Spinal cord (tissue), 10 donors: ENCODE results near the gene PDCD11. TPM values are rescaled to one million over a fixed set of nuclear protein-coding genes. Genes with fewer than 3 reads are reported as not detected.

Experiments used
- DNase-seq, 6 donors: peaks; one replicate each; pipeline versions ENCODE4 v3.0.0 to v3.0.0-alpha.2; 2013 to 2015; ENCODE audit warnings: low spot score in 6 of 6, low read depth in 4 of 6
- H3K27ac ChIP-seq: one replicate; pipeline ENCODE4 v1.5.1; 2013; ENCODE audit warnings: low read depth, low read length, control low read depth
- H3K27me3 ChIP-seq: one replicate; pipeline ENCODE4 v1.6.1; 2013; ENCODE audit warnings: low read length; ENCODE audit not compliant: control insufficient read depth, insufficient read depth
- H3K36me3 ChIP-seq: one replicate; pipeline ENCODE4 v1.6.1; 2013; ENCODE audit warnings: low read length; ENCODE audit not compliant: control insufficient read depth, insufficient read depth
- H3K4me1 ChIP-seq: one replicate; pipeline ENCODE4 v1.6.1; 2013; ENCODE audit warnings: low read length; ENCODE audit not compliant: control insufficient read depth, insufficient read depth
- H3K4me3 ChIP-seq: one replicate; pipeline ENCODE4 v1.5.1; 2013; ENCODE audit warnings: low read depth, low read length, control low read depth
- H3K9me3 ChIP-seq: one replicate; pipeline ENCODE4 v1.6.1; 2013; ENCODE audit warnings: low read length; ENCODE audit not compliant: control insufficient read depth, insufficient read depth
- WGBS: methylation state at CpG from one replicate; pipeline ENCODE4 v1.1.5; 2013; ENCODE audit warnings: missing lambda C conversion rate; ENCODE audit not compliant: insufficient coverage; 5-methylcytosine and 5-hydroxymethylcytosine counted together
- polyA plus RNA-seq, 2 donors: library from polyadenylated mRNA; unstranded; fragments of 120-200 nt; gene quantifications; one replicate each; pipeline ENCODE4 v1.2.1, GENCODE V29; 2013; ENCODE audit not compliant: insufficient read length in 2 of 2
- total RNA-seq, 2 donors: library from RNA; depleted of rRNA in 1 of 2; stranded (reverse); fragments of 120-200 nt in 1 of 2; fragments of >200 nt in 1 of 2; gene quantifications; one replicate each; pipeline versions ENCODE4 v1.2.3 to v1.2.4, GENCODE V29; 2013 to 2014
- donor health status: healthy.

The PDCD11 gene
- total and polyA plus RNA-seq, 4 donors: 20.3 to 27.3 (median 24.1) TPM

DNA sequence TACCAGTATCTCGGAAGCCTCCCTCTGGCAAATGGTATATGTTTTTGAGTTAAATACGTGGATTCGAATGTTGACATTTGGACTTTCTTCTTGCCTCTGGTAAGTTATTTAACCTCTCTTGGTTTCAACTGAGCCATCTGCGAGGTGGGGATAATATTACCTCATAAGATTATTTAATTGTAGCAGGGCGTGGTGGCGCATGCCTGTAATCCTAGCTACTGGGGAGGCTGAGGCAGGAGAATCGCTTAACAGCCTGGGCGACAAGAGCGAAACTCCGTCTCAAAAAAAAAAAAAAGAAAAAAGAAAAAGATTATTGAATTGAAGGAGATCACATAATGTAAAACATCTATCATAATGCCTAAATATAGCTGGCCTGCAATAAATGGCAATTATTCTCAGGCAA, 29.0 kb upstream of the PDCD11 start:
- H3K27me3 ChIP-seq: no peaks in the 10 kb centered on the region
- H3K36me3 ChIP-seq: no peaks in the 10 kb centered on the region
- no CpG with 5 or more reads among the region's 10 CpGs for WGBS
- H3K9me3 ChIP-seq: no peaks in the 10 kb centered on the region
- DNase-seq: no peak
- peak overlapping the region; percentile 83 for H3K27ac ChIP-seq
- peak overlapping the region; percentile 69 for H3K4me3 ChIP-seq
- H3K4me1 ChIP-seq: peaks cover 11% of the 10 kb centered on the region

DNA sequence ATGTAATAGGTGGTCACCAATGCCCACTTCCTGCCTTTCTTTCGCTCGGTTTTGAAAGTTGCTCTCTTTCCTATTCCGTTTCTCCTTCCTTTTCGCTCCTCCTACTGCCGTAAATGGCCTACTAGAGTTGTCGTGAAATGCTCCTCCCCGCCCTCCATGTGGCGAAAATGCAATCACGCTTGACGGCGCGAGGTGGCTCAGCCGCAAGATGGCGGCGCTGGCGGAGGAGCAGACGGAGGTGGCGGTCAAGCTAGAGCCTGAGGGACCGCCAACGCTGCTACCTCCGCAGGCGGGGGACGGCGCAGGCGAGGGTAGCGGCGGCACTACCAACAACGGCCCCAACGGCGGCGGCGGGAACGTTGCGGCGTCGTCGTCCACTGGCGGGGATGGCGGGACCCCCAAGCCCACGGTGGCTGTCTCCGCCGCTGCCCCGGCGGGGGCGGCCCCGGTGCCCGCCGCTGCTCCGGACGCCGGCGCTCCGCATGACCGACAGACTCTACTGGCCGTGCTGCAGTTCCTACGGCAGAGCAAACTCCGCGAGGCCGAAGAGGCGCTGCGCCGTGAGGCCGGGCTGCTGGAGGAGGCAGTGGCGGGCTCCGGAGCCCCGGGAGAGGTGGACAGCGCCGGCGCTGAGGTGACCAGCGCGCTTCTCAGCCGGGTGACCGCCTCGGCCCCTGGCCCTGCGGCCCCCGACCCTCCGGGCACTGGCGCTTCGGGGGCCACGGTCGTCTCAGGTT, 28.5 kb upstream of the PDCD11 start, which contains the start of gene TAF5:
TSS of gene TAF5 (plus strand) at position 195 of the 737 bp plus-strand sequence. CDS start at position 209, 14 bp downstream.
- Histone ChIP-seq H3K27me3 (no peaks in the 10 kb centered on the region), H3K27ac (peak within 1 kb of the TSS; percentile 85), H3K9me3 (no peaks in the 10 kb centered on the region), H3K4me1 (peaks cover 11% of the 10 kb centered on the region), H3K36me3 (no peaks in the 10 kb centered on the region), H3K4me3 (peak within 1 kb of the TSS; percentile 69)
- 0% methylated on average over 81 of the region's 81 CpGs for WGBS
- DNase-seq: peak; percentile 87 to 99 (median 95)

DNA sequence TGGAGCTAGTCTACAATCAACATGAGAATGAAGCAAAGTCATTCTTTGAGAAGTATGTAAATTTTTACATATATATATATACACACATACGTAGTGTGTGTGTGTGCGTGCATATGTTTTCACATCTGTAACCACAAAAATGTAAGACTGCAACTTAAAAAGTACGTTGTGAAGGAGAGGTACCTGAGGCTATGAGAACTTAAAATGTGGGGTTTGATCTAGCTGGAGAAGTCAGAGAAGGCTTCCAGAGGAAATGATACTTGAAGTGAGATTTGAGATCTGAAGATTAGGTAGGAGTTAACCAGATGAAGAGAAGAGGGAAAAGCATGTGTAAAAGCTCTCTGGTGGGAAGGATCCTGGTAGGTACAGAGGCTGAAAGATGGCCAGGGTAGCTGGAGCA, 22.9 kb upstream of the PDCD11 start:
- Histone ChIP-seq H3K9me3 (no peaks in the 10 kb centered on the region), H3K27ac (no peak overlapping the region), H3K4me1 (peaks cover 11% of the 10 kb centered on the region), H3K36me3 (peaks cover 30% of the 10 kb centered on the region), H3K4me3 (no peak overlapping the region), H3K27me3 (no peaks in the 10 kb centered on the region)
- 100% methylated on average over 1 of the region's 3 CpGs for whole genome bisulfite sequencing
- DNase-seq: no peak

DNA sequence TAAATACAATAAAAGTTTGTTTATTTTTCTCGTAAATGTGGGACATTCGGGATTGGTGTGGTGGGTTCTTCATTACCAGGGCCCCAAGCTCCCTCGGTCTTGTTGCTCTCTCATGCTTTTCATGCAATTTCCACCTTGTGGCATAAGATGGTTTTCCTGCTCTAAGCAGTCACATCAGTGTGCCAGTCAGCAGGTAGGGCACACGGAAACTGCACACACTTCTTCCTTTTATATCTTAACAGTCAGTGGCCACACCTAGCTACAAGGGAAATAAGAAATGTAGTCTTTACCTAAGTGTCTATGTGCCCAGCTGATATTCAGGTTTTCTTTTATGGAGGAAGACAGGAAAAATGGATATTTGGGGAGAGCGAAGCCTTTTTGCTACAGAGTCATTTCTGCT, 22.2 kb upstream of the PDCD11 start:
- Histone ChIP-seq H3K4me3 (no peak overlapping the region), H3K36me3 (peaks cover 35% of the 10 kb centered on the region), H3K27ac (no peak overlapping the region), H3K27me3 (no peaks in the 10 kb centered on the region), H3K4me1 (peaks cover 5% of the 10 kb centered on the region), H3K9me3 (no peaks in the 10 kb centered on the region)
- DNase-seq: no peak
- WGBS: 96% methylated on average over 4 of the region's 5 CpGs

DNA sequence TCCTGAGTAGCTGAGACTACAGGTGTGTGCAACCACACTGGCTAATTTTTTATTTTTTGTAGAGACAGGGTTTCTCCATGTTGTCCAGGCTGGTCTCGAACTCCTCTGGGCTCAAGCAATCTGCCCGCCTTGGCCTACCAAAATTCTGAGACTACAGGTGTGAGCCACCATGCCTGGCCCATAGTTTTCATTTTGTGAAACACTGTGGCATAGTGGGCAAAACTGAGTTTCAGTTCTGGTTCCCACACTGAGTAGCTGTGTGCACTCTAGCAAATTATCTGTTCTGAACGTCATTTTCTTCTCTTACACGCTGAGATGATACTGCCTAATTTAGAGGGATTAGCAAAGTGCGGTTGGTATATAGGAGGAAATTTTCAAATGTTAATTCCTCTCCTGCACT, 13.7 kb upstream of the PDCD11 start:
- Histone ChIP-seq H3K9me3 (no peaks in the 10 kb centered on the region), H3K27ac (no peak overlapping the region), H3K4me1 (no peaks in the 10 kb centered on the region), H3K36me3 (peaks cover 41% of the 10 kb centered on the region), H3K27me3 (no peaks in the 10 kb centered on the region), H3K4me3 (no peak overlapping the region)
- no peak for DNase-seq
- 100% methylated on average over 2 of the region's 5 CpGs for WGBS

DNA sequence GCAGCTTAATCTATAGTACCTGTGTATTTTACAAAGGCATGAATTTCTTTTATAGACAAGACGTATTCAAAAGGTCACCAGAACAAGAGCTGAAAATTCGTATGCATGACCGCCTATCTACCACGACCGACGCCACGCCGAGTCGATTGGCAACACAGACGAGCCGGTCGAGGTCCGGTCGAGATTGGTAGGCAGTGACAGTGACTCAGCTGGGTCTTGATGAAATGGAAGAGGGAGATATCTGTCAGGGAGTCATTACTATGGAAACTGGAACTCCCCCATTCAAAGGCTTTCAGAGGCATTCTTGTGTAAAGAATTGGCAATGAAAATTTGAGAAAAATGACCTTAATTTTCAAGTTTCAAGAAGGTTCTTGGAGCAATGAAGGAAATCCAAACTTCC, 2.2 kb upstream of the PDCD11 start:
- 80% methylated on average over 3 of the region's 14 CpGs for WGBS
- Histone ChIP-seq H3K36me3 (peaks cover 34% of the 10 kb centered on the region), H3K9me3 (no peaks in the 10 kb centered on the region), H3K4me1 (peaks cover 18% of the 10 kb centered on the region), H3K4me3 (no peak overlapping the region), H3K27me3 (no peaks in the 10 kb centered on the region), H3K27ac (no peak overlapping the region)
- no peak for DNase-seq

DNA sequence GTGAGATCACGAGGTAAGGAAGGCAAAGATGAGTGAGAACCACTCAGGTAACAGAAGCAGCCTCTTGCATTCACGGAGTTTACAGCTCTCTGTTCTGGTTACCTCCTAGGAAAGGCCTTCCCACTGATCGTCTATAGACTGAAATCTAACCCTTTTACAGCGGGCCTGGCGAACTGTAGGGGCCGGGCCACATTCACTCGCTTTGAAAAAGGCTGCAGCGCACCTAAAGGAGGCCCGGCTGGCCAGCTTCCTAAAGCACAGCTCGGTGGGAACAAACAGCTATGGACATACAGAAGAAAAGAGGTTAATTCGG, 716 bp upstream of the PDCD11 start:
- Histone ChIP-seq H3K4me1 (peaks cover 18% of the 10 kb centered on the region), H3K36me3 (peaks cover 35% of the 10 kb centered on the region), H3K27ac (peak overlapping the region; percentile 76), H3K27me3 (no peaks in the 10 kb centered on the region), H3K9me3 (no peaks in the 10 kb centered on the region), H3K4me3 (peak overlapping the region; percentile 96)
- 2% methylated on average over 10 of the region's 11 CpGs for WGBS
- DNase-seq: no peak

DNA sequence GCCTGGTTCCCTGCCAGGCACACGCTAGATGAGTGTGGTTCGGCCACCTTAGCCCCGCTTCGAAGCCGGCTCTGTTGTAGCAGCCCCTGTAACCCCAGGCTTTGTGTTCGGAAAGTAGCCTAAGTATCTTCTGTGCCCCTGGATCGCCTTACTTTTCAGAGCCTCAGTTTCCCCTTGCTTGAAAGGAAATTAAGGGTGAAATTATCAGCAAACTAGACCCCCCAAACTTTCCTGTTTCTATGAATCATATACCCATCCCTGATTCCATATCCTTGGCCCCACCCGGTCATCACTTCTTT, 312 bp downstream of the PDCD11 start:
- Histone ChIP-seq H3K27ac (peak overlapping the region; percentile 35), H3K27me3 (no peaks in the 10 kb centered on the region), H3K9me3 (no peaks in the 10 kb centered on the region), H3K4me3 (peak overlapping the region; percentile 96), H3K36me3 (peaks cover 41% of the 10 kb centered on the region), H3K4me1 (peaks cover 18% of the 10 kb centered on the region)
- DNase-seq: no peak
- WGBS: 0% methylated on average over 7 of the region's 8 CpGs

DNA sequence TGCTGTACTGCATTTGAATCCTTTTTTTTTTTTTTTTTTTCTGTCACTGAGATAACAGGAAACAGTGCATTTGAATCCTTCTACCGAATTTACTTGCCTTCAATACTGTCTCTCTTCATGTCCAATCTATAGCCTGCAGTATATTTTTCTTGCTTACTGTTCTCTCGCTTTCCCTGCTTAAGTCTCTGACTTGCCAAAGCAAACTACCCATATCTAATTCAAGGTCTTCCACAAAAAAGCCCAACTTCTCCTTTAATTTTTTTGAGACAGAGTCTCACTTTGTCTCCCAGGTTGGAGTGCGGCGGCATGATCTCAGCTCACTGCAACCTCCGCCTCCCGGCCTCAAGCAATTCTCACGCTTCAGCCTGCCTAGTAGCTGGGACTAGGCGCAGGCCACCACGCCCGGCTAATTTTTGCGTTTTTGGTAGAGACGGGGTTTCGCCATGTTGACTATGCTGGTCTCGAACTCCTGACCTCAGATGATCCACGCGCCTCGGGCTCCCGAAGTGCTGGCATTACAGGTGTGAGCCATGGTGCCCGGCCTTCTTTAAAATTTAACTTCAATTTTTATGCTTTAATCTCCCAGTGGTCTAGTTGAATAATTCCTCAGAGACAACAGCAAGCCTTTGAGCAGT, 882 bp downstream of the PDCD11 start:
- H3K27ac ChIP-seq: no peak overlapping the region
- H3K9me3 ChIP-seq: no peaks in the 10 kb centered on the region
- DNase-seq: no peak
- H3K4me3 ChIP-seq: peak overlapping the region; percentile 96
- H3K27me3 ChIP-seq: no peaks in the 10 kb centered on the region
- peaks cover 44% of the 10 kb centered on the region for H3K36me3 ChIP-seq
- peaks cover 18% of the 10 kb centered on the region for H3K4me1 ChIP-seq
- WGBS: 67% methylated on average over 14 of the region's 19 CpGs

DNA sequence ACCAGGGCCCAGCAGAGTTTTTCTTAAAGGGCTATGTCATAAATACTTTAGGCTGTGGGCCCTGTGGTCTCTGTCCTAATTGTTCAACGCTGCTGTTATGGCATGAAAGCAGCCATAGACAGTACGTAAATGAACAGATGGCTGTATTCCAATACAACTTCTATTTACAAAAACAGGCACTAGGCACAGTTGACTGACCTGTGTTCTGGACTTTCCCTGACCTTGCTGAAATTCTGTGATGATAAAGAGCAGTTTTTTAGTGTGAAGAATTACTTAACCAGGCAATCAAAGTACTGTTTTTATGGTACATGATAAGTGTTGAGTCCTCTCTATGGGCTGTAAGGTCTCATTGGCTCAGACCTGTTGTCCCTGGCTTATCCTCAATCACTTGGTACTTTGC, 17.1 kb downstream of the PDCD11 start:
- no peaks in the 10 kb centered on the region for H3K4me1 ChIP-seq
- no peaks in the 10 kb centered on the region for H3K27me3 ChIP-seq
- no CpG with 5 or more reads among the region's 2 CpGs for WGBS

More for the DNA sequence above, 17.1 kb downstream of the PDCD11 start:
- Histone ChIP-seq H3K4me3 (no peak overlapping the region), H3K27ac (no peak overlapping the region), H3K36me3 (peaks cover 78% of the 10 kb centered on the region), H3K9me3 (no peaks in the 10 kb centered on the region)
- no peak for DNase-seq
